Panc1 (cell line): ENCODE measurements around the gene SORL1. TPM values are rescaled to one million over a fixed set of nuclear protein-coding genes. Genes with fewer than 3 reads are reported as not detected.

Experiments
- ATAC-seq: fragments of 200-7000 bp; cut with Tn5 transposase; 2 replicates; pipeline ENCODE4 v1.9.1; 2020; ENCODE audit warnings: mild to moderate bottlenecking, moderate library complexity
- BruUV-seq: library from RNA; stranded (reverse); fragments of 400-500 nt; replicated peaks from 2 replicates; lab custom pipeline; 2021; lab: Mats Ljungman, UMichigan
- CTCF ChIA-PET: fragments of 300-600 bp; sonication (Branson Sonifier 250); formaldehyde crosslinking; loops from one replicate; lab custom pipeline; 2022; ENCODE audit warnings: antibody characterized with exemption; lab: Charles Lee
- POLR2A ChIA-PET: fragments of 300-600 bp; sonication (Branson Sonifier 250); formaldehyde crosslinking; loops from one replicate; lab custom pipeline; 2022; ENCODE audit warnings: antibody characterized with exemption; lab: Charles Lee
- DNase-seq: peaks from one replicate; pipeline ENCODE4 v3.0.0-alpha.2; 2010; ENCODE audit warnings: low read depth, low spot score
- H3K27ac ChIP-seq: 2 replicates; pipeline ENCODE4 v1.5.1; 2011; ENCODE audit warnings: mild to moderate bottlenecking, low read length, inconsistent platforms
- H3K27me3 ChIP-seq: fragments of 200-500 bp; sonication (Bioruptor generic); 2 replicates; pipeline ENCODE4 v1.6.0; 2014; ENCODE audit warnings: low read length, inconsistent platforms; ENCODE audit not compliant: control insufficient read depth, insufficient read depth
- H3K36me3 ChIP-seq: fragments of 200-500 bp; sonication (Bioruptor generic); 2 replicates; pipeline ENCODE4 v1.5.1; 2014; ENCODE audit warnings: inconsistent platforms, mild to moderate bottlenecking, low read length, moderate library complexity; ENCODE audit not compliant: control insufficient read depth, insufficient read depth
- H3K4me1 ChIP-seq: 2 replicates; pipeline ENCODE4 v1.5.1; 2011; ENCODE audit warnings: inconsistent platforms, mild to moderate bottlenecking, low read length, moderate library complexity; ENCODE audit not compliant: control insufficient read depth, insufficient read depth
- H3K4me3 ChIP-seq, 2 experiments: 2 replicates each; pipeline ENCODE4 v1.5.1; 2011 to 2012; ENCODE audit warnings: low read depth in 2 of 2, low read length in 2 of 2, mild to moderate bottlenecking in 2 of 2, inconsistent platforms in 1 of 2, moderate library complexity in 1 of 2
- H3K9me3 ChIP-seq: fragments of 200-500 bp; sonication (Bioruptor generic); 2 replicates; pipeline ENCODE4 v1.5.1; 2014; ENCODE audit warnings: low read depth, mild to moderate bottlenecking, inconsistent platforms, low read length, moderate library complexity; ENCODE audit not compliant: control insufficient read depth, insufficient read depth
- POLR2AphosphoS5 ChIP-seq: IDR thresholded peaks from 2 replicates; pipeline ENCODE4 v1.6.1; 2012; ENCODE audit warnings: mild to moderate bottlenecking, low read depth, low read length, moderate library complexity
- SIN3A ChIP-seq: IDR thresholded peaks from 2 replicates; pipeline ENCODE4 v1.6.1; 2012; ENCODE audit warnings: low read depth, mild to moderate bottlenecking, low read length, moderate library complexity, borderline replicate concordance; ENCODE audit not compliant: insufficient read depth
- TCF7L2 ChIP-seq: IDR thresholded peaks from 2 replicates; pipeline ENCODE4 v1.6.1; 2011; ENCODE audit warnings: mild to moderate bottlenecking, low read depth, low read length, inconsistent platforms
- in situ Hi-C: cut with HindIII; loops from 2 replicates; pipeline ENCODE4 v1.10.0; 2016; ENCODE audit warnings: low sequenced_read_pairs, low pct_unique_long_range_greater_than_20kb
- intact Hi-C: fragments of 100-400 bp; cut with micrococcal nuclease; formaldehyde crosslinking; loops from one replicate; pipeline ENCODE4 v1.10.0; 2022; ENCODE audit not compliant: unreplicated experiment
- total RNA-seq: library from RNA; stranded (reverse); gene quantifications from one replicate; pipeline ENCODE4 v1.2.1, GENCODE V29; 2021; ENCODE audit not compliant: unreplicated experiment
- TF ChIP-seq, protein P1 (sequence below): fragments of 450-650 bp; IDR thresholded peaks from 2 replicates; pipeline ENCODE4 v1.5.1; 2017; ENCODE audit warnings: mild to moderate bottlenecking
- TF ChIP-seq, protein P2 (sequence below), 2 experiments: IDR thresholded peaks; 2 replicates each; pipeline ENCODE4 v1.6.1; 2011 to 2012; ENCODE audit warnings: low read depth in 2 of 2, control low read depth in 1 of 2, low read length in 1 of 2, mild to moderate bottlenecking in 1 of 2, moderate library complexity in 1 of 2; ENCODE audit not compliant: insufficient read depth in 1 of 2

SORL1 gene
- total RNA-seq, 1 experiment from 2014 or later, result 36.3 TPM

DNA sequence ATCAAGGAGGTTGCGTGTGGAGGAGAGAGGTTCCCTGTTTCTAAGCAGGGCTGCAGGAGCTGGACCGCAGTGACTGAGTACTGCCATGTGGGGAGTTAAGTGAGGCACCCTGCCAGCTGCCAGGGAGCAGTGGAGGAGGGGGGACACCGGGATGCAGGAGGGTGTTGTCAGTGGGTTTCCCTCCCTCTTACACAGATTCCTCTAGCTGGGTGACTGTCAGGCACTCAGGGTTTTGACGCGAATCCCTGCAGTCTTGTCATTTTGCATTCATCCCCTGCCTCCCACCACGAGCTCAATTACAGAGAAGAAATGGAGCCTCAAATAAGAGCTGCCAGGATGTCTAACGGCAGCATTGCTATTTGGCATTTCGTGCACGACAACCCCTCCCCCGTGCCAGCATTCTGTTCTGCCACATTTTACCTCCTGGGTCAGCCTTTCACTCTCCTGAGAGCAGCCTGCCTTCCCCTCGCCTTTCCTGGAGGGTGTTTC is 120.5 kb downstream of the SORL1 start:
- BruUV-seq, result no TSS peak
- H3K4me1 ChIP-seq, result no peaks in the 10 kb centered on the region
- intact Hi-C loops, result no loop called here
- no peak overlapping the region for H3K27ac ChIP-seq
- no peaks in the 10 kb centered on the region for H3K27me3 ChIP-seq
- TF ChIP-seq, protein P1, sequence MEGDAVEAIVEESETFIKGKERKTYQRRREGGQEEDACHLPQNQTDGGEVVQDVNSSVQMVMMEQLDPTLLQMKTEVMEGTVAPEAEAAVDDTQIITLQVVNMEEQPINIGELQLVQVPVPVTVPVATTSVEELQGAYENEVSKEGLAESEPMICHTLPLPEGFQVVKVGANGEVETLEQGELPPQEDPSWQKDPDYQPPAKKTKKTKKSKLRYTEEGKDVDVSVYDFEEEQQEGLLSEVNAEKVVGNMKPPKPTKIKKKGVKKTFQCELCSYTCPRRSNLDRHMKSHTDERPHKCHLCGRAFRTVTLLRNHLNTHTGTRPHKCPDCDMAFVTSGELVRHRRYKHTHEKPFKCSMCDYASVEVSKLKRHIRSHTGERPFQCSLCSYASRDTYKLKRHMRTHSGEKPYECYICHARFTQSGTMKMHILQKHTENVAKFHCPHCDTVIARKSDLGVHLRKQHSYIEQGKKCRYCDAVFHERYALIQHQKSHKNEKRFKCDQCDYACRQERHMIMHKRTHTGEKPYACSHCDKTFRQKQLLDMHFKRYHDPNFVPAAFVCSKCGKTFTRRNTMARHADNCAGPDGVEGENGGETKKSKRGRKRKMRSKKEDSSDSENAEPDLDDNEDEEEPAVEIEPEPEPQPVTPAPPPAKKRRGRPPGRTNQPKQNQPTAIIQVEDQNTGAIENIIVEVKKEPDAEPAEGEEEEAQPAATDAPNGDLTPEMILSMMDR, result no peak
- TF ChIP-seq TCF7L2, result no peak
- TF ChIP-seq SIN3A, result no peak
- H3K9me3 ChIP-seq, result no peaks in the 10 kb centered on the region
- CTCF ChIA-PET, result interaction anchor here (0.5 kb wide), 1 partner anchor 292 kb away, joined by 9 read pairs; no protein-coding TSS in a partner anchor
- POLR2A ChIA-PET, result no interaction called here
- in situ Hi-C loops, result no loop called here
- DNase-seq, result no peak
- no peak for ATAC-seq
- H3K36me3 ChIP-seq, result no peaks in the 10 kb centered on the region
- H3K4me3 ChIP-seq, result no peak overlapping the region

DNA sequence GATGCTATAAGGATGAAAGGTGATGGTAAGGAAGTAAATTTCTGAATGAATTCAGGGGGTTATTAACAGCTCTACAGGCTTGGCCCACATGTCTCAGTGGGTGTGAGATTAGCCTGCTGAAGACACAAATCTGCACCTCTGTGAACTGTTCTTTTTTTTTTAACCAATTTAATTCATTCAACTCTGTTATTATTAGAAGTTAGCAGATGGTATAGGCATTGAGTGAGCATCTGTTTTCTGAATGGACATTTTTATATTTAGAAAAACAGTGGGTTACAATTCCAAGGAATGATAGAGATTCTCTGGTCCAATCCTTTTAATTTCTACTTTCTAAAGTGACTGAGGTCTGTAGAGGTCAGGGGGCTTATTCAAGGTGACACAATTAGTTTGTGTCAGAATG is 122.7 kb downstream of the SORL1 start:
- no peak for ATAC-seq
- Histone ChIP-seq H3K36me3 (no peaks in the 10 kb centered on the region), H3K4me1 (no peaks in the 10 kb centered on the region), H3K27me3 (no peaks in the 10 kb centered on the region), H3K27ac (no peak overlapping the region), H3K9me3 (no peaks in the 10 kb centered on the region), H3K4me3 (no peak overlapping the region)
- no TSS peak for BruUV-seq
- in situ Hi-C loops (no loop called here), intact Hi-C loops (no loop called here)
- DNase-seq, result no peak
- POLR2A ChIA-PET, result no interaction called here
- CTCF ChIA-PET, result no interaction called here
- TF ChIP-seq, protein P2, sequence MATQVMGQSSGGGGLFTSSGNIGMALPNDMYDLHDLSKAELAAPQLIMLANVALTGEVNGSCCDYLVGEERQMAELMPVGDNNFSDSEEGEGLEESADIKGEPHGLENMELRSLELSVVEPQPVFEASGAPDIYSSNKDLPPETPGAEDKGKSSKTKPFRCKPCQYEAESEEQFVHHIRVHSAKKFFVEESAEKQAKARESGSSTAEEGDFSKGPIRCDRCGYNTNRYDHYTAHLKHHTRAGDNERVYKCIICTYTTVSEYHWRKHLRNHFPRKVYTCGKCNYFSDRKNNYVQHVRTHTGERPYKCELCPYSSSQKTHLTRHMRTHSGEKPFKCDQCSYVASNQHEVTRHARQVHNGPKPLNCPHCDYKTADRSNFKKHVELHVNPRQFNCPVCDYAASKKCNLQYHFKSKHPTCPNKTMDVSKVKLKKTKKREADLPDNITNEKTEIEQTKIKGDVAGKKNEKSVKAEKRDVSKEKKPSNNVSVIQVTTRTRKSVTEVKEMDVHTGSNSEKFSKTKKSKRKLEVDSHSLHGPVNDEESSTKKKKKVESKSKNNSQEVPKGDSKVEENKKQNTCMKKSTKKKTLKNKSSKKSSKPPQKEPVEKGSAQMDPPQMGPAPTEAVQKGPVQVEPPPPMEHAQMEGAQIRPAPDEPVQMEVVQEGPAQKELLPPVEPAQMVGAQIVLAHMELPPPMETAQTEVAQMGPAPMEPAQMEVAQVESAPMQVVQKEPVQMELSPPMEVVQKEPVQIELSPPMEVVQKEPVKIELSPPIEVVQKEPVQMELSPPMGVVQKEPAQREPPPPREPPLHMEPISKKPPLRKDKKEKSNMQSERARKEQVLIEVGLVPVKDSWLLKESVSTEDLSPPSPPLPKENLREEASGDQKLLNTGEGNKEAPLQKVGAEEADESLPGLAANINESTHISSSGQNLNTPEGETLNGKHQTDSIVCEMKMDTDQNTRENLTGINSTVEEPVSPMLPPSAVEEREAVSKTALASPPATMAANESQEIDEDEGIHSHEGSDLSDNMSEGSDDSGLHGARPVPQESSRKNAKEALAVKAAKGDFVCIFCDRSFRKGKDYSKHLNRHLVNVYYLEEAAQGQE (IDR thresholded peaks at IDR 0.05; ENCODE audit: insufficient read depth in 1 of 2, low read depth in 2 of 2, low read length in 1 of 2), result no peak
- no peak for TF ChIP-seq TCF7L2
- TF ChIP-seq SIN3A, result no peak
- no peak for TF ChIP-seq POLR2AphosphoS5
- TF ChIP-seq, protein P1, result no peak
